Measurements from ENCODE around the gene TFDP1.

TFDP1 gene

DNA sequence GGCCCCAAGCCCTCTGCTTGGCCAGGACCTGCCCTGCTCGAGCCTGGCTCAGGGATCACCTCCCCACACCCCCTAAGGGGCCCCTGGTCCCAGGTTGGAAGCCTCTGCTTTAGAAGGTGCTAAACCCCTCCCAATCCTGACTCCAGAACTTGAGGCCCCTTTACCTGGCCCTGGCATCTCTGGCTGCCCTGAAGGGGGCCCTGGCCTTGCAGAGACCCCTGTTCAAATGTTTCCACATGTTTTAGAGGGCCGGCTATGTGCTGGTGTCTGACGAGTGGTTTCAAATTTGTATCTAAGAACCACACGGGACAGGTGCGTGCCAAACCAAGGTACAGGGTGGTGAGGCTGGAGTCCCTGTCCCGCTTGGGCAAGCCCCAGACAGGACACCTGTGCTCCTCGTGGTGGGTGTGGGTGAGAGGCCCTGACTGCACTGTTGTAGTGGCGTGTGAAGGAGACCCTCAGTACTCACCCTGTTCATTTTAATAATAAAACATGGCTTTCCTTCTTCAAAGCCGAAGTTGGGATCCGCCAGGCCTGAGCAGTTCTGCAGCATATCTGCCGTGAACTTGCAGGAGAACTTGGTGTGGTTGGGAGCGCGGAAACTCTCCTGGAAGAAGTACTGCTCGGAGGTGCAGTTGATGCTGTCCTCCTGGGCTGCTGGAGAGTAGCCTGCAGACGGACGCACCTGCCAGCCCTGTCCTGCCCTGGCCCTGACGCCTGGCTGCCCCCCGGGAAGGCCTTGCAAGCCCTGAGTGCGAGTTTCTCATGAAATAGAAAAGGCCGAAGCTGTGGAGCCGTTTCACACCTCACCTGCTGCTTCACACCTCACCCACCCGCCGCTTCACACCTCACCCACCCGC is 68.1 kb downstream of the TFDP1 start:
- no peak for DNase-seq

DNA sequence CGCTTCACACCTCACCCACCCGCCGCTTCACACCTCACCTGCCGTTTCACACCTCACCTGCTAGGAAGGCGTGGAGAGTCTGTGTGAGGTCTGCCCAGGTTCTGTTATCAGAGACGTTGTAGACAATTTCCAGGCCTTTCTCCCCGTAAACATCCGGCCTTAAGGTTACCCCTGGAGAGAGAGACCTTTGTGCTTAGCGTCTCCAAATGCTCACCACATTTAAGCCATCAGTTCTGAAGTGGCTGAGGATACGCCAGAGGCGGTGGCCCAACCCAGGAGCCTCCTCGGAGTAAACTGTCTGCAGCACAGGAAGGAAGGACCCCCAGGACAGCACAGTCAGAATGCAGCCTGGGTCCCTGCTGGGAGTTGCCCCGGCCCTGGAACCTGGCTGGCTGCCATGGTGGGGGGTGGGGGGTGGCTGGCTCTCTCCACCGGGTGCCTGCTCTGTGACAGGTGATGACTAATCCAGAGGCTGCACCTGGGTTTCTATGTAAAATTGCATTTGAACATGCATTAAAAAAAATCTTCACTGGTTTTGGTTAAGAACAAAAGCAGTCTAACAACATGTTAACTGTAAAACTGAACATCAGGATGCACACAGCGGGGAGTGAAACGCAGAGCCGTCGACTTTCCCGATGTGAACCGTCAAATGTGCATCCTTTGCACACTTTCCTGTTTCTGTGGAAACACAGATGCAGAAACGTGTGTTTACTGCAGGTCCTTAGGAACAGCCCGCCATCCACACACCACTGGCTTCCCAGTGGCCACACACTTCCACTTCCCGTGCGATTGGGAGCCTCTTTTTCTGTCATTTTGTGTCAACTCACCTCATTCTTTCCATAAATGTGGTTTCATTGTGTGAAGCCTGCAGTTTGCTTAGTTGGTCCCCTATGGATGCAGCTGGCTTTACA is 69.0 kb downstream of the TFDP1 start:
- DNase-seq = no peak

DNA sequence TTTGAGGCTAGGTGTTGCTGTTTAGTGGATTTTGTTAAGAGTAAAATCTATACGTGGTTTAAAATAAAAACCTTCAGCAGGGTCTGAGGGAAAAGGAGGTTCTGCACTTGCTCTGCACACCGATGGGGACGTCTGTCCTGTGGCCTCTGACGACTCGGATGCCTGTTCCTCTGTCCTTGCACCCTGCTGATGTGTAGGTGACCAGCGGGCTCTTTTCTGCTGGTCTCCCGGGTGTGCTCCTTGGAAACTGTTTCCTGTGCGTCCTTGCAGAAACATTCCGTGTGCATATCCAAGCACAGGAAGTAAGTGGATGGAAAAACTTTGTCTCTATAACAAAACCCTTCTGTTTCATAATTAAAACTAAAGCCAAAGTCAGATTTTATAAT is 69.6 kb downstream of the TFDP1 start:
- DNase-seq = no peak

DNA sequence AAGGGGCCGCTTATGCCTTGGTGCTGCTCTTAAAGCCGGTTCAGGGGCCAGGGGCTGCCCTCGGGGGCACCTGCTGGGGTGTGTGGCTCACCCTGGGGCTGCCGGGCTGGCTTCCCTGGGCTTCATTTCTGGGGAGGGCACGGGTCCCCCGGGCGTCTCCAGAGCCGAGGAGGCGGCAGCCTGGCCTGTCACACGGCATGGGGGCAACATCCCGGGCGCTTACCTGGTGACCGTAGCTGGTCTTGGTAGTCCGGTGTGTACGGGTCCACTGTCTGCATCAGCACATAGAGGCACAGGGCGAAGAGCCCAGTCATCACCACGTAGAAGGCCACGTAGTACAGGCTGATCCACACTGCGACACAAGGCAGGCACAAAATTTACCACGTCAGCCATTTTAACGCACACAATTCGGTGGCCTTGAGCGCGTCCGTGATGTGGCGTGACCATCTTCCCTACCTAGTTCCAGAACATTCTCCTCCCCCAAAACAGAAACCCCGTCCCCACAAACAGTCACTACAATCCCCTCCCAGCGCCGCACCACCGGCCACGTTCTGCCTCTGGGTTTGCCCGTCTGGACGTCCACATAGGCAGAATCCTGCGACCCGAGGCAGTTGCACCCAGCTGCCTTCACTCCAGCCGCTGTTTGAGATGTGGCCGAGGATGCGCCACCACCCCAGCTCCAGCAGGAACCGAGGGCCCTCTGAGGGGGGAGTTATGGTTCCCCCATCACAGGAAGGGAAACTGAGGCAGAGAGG is 70.2 kb downstream of the TFDP1 start:
- DNase-seq = no peak

DNA sequence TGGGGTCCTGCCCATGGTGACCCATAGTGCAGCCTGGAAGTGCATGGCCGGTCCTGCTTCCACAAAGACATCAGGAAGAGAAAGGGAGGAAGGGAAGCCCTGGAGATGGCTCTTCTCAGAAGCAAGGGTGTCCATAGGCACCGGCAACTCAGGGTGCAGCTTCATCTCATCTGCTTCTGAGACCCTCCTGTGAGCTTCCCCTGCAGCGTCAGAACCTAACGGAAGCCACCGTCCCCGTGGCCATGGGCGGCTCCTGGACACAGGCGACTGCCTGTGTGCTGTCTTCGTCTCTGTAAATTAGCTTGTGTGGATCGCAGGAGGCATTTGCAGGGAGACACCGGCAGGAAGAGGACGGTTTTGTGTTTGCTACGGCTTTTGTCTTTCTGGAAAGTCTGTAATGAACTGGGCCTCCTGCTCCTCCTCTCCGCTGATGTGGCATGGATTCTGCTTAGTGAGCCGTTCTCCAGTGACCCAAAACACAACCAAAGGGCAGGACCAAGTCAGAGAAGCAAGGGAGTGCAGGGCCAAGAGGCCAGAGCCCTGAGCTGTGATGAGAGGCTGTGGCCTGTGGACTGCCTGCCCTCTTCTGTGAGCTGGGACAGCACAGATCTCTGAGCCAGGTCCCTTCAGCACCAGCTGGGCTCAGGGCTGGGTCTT is 70.9 kb downstream of the TFDP1 start:
- DNase-seq = no peak

DNA sequence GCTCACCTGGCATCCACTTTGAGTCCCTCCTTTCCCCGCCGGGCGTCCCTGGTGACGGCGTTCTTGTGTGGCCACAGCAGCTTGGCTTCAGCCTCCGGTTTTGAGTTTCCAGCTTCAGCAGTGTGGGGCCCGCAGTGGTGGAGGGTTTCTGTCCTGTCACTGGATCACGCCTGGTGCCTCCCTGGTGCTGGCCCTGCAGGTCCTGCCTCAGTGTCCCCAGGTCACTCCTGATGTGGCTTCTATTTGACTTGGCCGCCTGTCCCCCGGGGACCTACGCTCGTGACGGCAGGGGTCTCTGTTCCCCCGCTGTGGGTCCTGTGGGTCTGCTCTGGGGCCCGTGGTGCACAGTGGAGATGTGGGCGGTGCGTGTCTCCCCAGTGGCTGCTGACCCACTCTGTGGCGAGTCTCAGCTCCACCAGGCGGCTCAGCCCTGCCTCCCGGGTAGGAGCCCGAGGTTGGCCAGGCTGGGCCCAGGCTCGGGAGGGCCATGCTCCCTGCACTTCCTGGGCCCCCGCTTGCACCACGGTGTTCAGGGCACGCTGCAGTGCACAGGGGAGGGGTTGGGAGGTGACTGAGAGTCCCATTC is 71.5 kb downstream of the TFDP1 start:
- DNase-seq = no peak

DNA sequence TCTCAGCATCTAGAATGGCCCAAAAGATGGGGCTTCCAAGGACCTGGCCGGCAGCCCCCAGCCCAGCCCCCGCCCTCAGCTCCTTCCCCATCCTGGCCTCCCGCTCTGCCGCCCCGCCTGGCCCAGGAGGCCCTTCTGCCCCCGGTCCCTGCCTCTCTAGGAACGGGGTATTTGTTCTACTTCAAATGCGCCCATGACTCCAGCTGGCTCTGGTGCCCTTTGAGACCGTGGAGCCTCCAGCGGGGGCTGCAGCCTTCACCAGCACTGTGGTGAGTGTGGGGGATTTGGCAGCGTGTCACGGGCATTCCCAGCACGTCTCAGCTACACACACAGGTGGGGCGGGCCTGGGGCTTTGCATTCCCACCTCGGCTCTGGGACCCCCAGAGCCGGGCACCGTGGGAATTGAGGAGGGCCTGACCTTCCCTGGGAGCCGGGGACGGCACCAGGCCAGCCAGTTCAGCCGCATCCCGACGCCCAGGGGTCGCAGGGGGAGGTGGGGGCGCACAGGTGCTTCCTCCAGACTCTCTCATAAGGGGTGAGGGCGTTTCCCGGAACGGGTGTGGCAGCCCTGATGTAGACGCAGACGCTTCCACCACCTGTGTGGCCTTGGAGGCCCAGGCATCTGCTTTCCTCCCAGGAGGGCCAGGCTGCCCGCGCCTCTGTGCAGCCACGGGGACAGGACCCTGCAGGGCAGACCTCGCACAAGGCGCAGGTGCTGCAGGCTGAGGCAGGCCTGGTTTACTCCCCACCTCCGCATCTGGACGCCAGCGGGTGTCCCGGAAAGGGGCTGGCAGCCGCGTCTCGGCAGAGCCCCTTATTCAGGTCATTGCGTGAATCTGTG is 72.5 kb downstream of the TFDP1 start:
- DNase-seq = no peak

DNA sequence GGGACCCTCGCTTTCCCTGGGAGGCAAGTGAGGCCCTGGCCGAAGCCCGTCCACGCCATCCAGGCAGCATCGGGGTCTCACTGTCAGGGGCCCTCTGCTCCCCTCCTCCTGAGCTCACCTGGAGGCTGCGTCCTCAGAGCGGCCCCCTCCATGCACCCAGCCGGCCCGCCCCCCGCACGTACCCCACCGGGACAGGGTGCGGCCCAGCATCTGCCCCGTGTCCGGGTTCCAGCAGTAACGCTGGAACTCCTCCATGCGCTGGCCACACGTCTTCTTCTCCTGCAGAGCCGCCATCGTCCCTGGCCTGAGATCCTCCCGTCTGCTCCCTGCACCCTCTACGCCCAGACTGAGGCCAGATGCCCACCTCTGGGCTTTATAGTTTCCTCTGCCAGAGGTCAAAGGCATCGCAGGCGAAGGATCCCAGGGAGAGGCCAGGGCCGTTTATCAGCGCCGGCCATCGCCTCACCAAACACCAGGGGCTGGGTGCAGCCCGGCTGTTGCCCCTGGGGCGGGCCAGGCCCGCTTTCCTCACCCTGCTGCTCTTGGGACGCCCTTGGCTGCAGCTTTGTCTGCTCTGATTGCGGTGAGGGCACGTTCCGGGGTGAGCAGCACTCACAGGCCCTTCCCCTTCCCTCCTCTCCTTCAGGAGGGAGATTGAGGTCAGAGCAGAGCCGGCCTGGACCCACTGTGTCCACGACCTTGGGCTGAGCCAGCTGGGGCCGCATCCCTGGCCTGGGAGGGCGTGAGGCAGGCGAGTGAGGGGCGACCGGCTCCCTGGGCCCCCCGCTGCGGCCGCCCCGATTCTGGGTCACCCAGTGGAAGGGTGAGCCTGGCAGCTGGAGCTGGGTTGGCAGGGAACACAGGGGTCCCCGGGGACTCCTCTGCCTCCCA is 73.5 kb downstream of the TFDP1 start, which contains the start of gene ATP4B:
Gene ATP4B, minus strand, starts transcription at position 348 of the 891 bp plus-strand sequence. Its CDS starts 54 bp downstream, at position 294.
- no peak for DNase-seq

DNA sequence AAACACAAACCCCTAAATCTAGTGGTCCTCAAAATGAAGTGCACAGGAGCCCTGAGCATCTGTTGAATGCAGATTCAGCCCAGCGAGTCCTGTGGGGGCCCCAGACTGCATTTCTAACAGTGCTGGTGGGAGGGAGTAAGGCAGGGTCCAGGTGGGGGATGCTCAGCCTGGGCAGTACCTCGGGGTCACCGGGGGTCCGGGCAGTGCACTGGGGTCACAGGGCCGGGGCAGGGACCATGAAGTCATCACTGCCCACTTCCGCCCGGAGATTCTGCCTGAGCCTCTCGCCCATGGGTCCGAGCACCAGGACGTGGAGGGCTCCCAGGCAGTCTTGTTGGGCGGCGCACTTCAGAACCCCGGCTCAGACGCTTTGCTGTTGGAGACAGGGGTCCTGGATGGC is 74.3 kb downstream of the TFDP1 start:
- no peak for DNase-seq

DNA sequence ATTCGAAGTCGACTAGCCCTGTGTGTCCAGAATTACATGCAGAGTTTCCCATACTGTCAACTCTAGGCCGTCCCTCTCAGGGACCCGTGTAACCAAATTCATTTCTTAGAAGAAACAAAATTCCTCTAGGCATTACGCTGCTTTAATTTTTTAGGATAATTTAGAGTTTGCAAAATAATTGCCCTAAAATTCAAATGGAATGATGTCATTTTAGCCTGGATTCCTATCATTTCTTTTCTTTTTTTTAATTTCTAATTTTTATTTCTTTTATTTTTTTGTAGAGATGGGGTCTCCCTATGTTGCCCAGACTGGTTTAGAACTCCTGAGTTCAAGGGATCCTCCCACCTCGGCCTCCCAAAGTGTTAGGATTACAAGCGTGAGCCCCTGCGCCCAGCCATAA is 74.8 kb downstream of the TFDP1 start:
- DNase-seq = no peak

DNA sequence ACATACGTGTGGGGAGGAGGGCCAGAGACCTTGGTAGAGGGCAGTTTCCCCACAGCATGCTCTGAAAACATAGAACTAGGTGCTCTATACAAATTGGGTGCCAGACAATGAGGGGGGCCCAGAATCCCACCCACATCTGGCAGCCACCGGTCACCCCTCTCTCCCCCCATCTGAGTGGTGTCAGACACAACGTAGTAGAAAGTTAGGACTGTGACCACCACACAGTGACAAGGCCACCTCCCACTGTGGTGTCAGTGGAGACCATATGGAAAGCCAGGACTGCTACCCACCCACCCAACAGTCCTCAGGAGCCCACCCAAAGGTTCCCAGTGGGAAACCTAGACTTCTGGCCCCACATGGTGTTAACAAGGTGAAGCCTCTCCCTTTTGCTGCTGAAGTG is 75.5 kb downstream of the TFDP1 start:
- DNase-seq = no peak

DNA sequence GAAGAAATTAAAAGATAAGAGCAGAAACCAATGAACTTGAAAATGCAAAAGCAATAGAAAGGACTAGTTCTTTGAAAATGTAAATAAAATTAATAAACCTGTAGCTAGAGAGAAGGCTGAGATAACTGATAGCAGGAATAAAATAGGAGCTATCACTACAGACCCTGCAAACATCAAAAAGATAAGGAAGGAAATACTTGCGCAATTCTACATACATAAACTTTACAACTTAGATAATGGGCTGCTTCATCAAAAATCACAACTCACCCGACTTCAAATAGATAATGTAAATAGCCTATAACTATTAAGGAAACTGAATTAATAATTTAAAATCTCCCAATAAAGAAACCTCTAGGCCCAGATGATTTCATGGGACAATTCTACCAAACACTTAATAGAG is 77.0 kb downstream of the TFDP1 start:
- DNase-seq = no peak

DNA sequence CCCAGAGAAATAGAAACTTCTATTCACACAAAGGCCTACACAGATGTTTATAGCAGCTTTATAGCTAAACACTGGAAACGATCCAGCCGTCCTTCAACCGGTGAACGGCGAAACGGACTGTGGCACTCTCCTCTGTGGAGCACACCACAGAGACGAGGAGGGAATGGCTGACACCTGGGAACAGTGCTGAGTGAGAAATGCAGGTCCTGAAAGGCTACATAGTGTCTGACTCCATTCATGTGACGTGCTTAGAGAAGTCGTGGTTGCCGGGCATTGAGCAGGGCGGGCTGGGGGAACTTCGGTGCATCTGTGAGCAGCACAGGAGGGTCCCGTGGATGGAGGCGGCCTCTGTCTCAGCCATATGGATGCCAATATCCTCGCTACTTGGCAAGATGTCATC is 79.4 kb downstream of the TFDP1 start:
- no peak for DNase-seq

DNA sequence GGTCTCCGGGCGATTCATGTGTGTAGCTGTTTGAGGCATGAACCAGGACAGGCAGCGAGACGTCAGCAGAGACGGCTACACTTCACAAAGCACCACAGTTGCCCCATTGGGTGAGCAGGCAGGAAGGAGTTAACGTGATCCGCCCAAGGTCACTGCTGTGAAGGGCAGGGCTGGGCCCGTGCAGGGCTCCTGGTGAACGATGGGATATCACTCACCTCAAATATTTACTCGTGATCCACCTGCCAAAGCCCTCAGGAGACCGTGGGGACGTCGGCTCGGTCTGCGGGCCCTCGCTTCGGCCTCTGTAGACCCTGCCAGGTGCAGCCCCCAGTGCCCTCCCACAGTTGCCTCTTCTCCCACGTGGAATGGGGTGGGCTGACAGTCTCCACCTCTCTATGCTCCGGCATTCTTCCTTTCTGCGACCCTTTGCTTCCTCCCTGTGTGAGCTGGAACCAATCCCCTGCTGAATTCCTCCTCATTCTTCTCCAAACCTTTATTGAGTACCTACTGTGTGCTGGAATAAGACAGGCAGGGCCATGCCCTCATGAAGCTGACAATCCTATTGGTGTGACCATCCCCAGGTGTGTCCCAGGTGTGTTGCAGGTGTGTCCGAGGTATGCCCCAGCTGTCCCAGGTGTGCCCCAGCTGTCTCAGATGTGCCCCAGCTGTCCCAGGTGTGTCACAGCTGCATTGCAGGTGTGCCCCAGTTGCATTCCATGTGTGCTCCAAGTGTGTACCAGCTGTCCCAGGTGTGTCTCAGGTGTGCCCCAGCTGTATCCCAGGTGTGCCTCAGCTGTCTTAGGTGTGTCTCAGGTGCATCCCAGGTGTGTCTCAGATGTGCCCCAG is 80.4 kb downstream of the TFDP1 start:
- DNase-seq = no peak

DNA sequence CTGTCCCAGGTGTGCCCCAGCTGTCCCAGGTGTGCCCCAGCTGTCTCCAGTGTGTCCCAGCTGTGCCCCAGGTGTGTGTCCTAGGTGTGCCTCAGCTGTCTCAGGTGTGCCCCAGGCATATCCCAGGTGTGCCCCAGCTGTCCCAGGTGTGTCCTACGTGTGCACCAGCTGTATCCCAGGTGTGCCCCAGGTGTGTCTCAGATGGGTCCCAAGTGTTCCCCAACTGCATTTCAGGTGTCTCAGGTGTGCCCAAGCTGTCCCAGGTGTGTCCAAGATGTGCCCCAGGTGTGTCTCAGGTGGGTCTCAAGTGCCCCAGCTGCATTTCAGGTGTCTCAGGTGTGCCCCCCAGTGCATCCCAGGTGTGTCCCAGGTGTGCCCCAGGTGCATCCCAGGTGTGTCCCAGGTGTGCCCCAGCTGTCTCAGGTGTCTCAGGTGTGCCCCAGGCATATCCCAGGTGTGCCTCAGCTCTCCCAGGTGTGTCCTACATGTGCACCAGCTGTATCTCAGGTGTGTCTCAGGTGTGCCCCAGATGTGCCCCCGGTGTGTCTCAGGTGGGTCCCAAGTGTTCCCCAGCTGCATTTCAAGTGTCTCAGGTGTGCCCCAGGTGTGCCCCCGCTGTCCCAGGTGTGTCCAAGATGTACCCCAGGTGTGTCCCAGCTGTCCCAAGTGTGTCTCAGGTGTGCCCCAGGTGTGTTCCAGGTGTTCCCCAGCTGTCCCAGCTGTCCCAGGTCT is 81.2 kb downstream of the TFDP1 start:
- DNase-seq = no peak

DNA sequence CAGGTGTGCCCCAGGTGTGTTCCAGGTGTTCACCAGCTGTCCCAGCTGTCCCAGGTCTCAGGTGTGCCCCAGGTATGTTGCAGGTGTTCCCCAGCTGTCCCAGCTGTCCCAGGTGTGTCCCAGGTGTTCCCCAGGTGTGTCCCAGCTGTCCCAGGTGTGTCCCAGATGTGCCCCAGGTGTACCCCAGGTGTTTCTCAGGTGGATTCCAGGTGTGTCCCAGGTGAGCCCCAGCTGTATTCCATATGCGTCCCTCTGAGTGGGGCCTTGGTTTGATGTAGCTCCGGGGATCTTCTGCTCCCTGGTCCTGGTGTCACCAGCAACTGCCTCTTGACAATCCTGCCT is 81.7 kb downstream of the TFDP1 start:
- no peak for DNase-seq

DNA sequence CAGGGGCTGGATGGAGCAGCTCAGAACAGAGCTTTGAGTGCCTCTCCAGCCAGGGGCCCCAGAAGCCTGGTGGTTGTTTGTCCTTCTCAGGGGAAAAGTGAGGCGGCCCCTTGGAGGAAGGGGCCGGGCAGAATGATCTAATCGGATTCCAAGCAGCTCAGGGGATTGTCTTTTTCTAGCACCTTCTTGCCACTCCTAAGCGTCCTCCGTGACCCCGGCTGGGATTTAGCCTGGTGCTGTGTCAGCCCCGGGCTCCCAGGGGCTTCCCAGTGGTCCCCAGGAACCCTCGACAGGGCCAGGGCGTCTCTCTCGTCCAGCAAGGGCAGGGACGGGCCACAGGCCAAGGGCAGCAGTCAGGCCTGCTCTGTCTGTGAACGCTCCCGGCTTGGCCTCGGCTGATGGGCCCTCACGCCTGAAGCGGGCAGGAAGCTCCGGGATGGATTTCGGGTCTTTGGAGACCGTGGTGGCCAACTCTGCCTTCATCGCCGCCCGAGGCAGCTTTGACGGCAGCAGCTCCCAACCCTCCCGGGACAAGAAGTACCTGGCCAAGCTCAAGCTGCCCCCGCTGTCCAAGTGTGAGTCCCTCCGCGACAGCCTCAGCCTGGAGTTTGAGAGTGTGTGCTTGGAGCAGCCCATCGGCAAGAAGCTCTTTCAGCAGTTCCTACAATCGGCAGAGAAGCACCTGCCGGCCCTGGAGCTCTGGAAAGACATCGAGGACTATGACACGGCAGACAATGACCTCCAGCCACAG is 82.6 kb downstream of the TFDP1 start, which contains the start of gene GRK1:
Gene GRK1, plus strand, starts transcription at position 269 of the 751 bp plus-strand sequence. Its CDS starts 168 bp downstream, at position 437.
- DNase-seq = no peak

Data from central memory CD4-positive, alpha-beta T cell (primary cell).